HG02642 (cell line): Measurements from ENCODE around the gene TEAD4.

Experiments used
- ATAC-seq: cut with Tn5 transposase; IDR thresholded peaks from one replicate; pipeline ENCODE4 v1.9.1; 2021; ENCODE audit warnings: mild to moderate bottlenecking; ENCODE audit not compliant: unreplicated experiment, poor library complexity

TEAD4 gene

GRCh38 chr12:2959192-2959504, at the start of gene TEAD4:
TEAD4 (plus strand) TSS chr12:2959397.
- no peak for ATAC-seq

DNA sequence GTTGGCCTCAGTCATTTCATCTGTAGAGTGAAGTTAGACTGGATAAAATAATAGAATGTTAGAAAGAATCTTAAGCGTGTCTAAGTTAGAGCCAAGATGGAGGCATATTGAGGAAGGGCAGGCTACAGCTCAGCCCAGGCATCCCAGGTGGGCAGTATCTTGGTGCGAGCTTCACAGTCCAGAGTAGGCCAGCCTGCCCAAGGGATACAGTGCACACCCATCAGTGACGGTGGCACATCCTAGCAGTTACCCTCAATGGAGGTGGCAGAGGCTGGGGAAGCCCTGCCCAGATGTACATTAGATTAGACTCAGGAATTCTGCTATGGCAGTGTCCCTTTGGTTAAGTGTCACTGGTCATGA, 47.0 kb upstream of the TEAD4 start:
- no peak for ATAC-seq

DNA sequence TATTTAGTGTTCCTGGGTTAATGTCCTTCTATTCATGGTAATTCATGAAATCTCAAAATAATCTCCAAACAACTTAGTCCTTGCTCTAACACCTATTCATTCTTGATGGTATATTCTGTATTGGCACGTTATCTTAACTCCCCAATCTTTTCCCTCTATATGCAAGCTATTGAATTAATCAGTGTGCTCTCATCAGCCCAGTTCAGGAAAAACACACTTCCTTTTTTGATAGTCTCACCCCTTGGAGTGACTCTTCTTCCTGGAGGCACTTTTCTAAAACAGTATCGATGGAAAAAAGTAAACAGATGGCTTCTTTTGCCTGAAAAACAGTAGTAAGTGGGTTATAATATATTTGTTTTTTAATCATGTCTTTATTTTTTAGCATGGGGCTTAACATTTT, 39.9 kb upstream of the TEAD4 start:
- ATAC-seq: no peak

GRCh38 chr12:2922329-2922728, 36.9 kb upstream of the TEAD4 start:
- ATAC-seq: no peak

DNA sequence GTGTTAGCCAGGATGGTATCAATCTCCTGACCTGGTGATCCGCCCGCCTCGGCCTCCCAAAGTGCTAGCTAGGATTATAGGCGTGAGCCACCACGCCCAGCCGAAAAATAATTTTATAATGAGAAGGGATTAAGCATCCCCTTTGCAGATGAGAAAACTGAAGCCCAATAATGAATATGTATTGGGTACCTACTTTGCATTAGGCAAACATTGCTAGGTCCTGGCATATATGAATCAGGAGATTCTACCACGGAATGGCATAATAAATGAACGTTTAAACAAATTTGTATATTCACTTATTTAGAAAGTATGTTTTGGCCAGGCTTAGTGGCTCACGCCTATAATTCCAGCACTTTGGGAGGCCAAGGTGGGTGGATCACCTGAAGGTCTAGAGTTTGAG, 36.1 kb upstream of the TEAD4 start:
- no peak for ATAC-seq

GRCh38 chr12:2924019-2924418, 35.2 kb upstream of the TEAD4 start:
- ATAC-seq: no peak

GRCh38 chr12:2925322-2925995, 33.7 kb upstream of the TEAD4 start:
- ATAC-seq: no peak

- no peak for ATAC-seq
These were observed 28.3 kb upstream of the TEAD4 start for GRCh38 chr12:2930865-2931264.

DNA sequence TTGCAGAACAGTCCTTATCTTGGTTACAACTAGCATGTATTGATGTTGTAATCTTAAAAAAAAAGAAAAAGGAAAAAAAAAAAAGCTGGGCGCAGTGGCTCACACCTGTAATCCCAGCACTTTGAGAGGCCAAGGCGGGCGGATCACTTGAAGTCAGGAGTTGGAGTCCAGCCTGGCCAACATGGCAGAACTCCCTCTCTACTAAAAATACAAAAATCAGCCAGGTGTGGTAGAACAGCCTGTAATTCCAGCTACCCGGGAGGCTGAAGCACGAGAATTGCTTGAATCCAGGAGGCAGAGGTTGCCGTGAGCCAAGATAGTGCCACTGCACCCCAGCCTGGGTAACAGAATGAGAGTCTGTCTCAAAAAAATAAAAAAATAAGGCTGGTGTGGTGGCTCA, 25.6 kb upstream of the TEAD4 start:
- ATAC-seq: no peak

DNA sequence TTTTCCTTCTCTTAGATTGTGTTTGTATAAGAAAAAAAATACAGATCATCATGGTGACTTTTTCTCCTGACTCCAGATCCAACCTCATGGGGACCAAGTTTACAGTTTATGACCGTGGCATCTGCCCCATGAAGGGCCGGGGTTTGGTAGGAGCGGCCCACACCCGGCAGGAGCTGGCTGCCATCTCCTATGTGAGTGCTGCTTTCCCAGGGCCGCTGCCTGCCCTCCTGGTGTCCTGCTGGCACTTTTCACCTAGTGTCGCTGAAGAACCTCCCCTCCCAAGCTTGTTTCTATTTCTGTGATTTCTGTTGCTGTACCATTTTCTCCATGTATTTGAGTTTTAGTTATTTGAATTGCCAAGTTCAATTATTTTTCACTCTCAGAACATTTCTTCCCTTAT, 24.8 kb upstream of the TEAD4 start:
- ATAC-seq: no peak

DNA sequence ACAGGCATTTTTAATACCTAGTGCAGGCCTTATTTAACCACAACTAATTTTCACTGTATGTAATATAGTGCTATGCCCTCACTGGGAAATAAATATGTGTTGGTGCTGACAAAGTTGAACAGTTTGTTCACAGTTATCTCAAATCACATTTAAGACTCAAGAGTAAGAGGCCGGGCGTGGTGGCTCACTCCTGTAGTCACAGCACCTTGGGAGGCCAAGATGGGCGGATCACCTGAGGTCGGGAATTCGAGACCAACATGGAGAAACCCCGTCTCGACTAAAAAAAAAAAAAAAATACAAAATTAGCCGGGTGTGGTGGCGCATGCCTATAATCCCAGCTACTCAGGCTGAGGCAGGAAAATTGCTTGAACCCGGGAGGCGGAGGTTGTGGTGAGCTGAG, 22.9 kb upstream of the TEAD4 start:
- ATAC-seq: no peak

DNA sequence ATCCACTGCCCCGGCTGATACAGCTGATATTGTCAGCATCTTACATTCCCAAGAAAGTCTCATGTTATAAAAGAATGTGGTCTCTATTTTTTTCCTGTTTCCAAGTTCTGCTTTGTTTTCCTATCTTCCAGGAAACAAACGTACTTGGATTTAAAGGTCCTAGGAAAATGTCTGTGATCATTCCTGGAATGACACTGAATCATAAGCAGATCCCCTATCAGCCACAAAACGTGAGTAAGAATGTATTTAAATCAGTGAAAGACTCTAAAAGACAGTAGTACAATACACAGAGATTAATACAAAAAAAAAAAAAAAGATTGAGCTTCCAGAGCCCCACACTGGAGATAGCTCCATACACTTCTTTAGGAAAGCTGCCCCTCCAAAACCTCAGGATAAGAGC, 21.7 kb upstream of the TEAD4 start:
- ATAC-seq: no peak

DNA sequence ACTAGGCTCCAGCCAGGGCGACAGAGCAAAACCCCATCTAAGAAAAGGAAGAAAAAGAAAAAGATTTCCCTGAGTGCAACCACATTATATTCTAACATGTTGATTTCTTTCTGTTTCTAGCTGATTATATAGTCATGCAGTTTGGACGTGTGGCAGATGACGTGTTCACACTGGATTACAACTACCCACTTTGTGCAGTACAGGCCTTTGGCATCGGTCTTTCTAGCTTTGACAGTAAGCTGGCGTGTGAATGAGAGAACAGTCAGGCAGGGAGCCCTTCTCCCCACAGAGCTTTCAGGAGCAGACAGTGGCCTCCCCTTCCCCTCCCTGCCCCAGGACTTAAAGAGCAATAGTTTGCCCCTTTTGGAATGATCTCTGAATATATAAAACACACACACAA, 20.0 kb upstream of the TEAD4 start:
- ATAC-seq: no peak

DNA sequence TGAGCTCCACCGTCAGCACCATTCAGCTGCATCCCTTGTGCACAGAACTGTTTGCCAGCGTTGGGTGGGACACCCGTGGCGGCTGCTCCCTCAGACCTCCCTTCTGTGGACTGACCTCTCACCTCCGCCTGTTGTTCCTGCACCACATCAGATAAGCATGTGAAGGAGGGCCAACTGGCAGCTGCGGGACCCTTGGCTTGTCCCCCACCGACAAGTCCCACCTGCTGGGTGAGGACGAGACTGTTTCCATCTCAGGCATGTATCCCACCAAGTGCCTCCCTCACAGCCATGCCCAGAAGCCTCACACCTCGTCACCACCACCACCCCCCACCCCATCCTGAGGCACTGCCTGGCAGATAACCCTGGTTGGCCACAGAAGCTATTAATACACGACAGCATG, 18.6 kb upstream of the TEAD4 start:
- ATAC-seq: no peak

- no peak for ATAC-seq
These were observed 17.7 kb upstream of the TEAD4 start for GRCh38 chr12:2941524-2941923.

DNA sequence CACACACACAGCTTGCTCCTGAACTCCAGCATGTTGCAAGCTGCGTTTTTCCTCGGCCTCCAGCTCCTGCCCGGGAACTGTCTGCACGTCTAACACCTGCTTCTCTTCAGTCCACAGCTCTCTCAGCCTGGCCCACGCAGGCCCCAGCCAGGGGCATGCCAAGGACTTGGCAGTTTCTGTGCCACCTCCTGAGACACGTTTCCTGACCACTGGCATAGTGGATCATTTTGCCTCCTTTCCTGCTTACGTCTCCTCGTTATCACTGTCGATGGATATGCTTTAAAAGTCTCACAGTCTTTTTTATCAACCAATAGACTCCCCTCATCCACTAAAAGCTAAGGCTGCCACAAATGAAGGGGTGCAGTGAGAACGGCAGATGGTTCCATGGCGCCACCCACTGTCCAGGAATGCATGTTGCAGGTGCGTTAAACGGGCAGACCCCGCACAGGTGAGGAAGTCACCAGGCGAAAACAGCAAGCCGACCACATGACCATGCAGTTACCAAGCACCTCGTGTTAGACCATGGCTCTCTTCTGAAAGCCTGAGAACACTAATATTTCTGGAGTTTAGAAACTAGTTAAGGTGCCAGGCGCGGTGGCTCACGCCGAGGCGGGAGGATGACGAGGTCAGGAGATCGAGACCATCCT, 14.7 kb upstream of the TEAD4 start:
- ATAC-seq: no peak

GRCh38 chr12:2949411-2949810, 9.8 kb upstream of the TEAD4 start:
- ATAC-seq: no peak

DNA sequence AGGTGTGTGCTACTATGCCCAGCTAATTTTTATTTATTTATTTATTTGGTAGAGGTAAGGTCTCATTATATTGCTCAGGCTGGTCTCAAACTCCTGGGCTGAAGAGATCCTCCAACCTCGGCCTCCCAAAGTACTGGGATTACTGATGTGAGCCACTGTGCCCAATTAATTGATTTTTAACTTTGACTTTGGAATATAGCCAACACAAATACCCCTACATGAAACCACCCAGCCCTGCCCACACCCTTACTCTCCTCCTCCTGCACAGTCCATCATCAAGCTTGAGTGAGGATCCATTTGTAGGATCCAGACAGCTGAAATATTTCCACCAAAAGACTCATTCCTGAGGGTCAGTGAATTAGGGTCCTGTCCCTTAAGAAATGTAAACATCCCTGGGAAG, 3.3 kb upstream of the TEAD4 start:
- ATAC-seq: no peak

DNA sequence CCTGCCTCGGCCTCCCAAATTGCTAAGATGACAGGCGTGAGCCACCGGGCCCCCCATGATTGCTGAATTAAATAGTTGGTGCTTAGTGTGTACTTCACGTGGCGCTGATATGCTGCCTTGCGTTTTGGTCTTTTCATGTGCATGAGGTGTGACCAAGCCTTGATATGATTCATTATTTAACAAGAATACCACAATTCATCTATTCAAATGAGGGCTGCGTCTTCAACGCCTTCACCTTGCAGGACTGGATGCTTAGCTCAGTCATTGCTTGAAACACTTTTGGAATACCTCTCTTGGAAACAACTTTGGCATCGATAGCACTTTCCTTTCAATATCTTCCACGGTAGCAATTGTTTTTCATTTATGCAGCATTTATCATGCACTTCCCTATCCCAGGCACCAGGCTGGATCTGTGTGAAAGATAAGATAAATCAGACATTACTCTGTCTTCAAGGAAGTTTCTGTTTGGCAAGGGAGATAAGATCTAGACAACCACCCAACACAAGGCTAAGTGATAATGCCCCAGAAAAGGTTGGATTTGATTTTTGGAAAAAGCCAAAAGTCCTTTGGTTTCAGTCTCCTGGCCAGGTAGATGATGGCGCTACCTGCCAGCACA, 1.3 kb upstream of the TEAD4 start:
- no peak for ATAC-seq

- ATAC-seq: no peak
These were observed 585 bp upstream of the TEAD4 start for GRCh38 chr12:2958432-2959191.
